ENCODE measurements around the gene DDX6.
"Not testable (repeated sequence)": the region's sequence is repeated elsewhere in the genome, so short reads cannot be mapped to it uniquely, and the experiment has no call there.

Gene DDX6

GRCh38 chr11:118791111-118791960 is at the start of gene DDX6:
DDX6 (minus strand) TSS chr11:118791164; CDS start chr11:118786251, 4,913 bp downstream.
- H3K4me3 ChIP-seq (replicated peaks; ENCODE audit: low read depth, low read length), result peak within 1 kb of the TSS; percentile 96
- TF ChIP-seq CTCF (IDR thresholded peaks at IDR 0.05; ENCODE audit: low read length, missing control alignments), result peak; percentile 16
- peak; percentile 89 for DNase-seq (ENCODE audit: low read depth)

GRCh38 chr11:118838905-118839553 is 48.1 kb upstream of the DDX6 start:
- TF ChIP-seq CTCF (IDR thresholded peaks at IDR 0.05; ENCODE audit: low read length, missing control alignments), result no peak
- no peak for DNase-seq (ENCODE audit: low read depth)
- H3K4me3 ChIP-seq (replicated peaks; ENCODE audit: low read depth, low read length), result no peak overlapping the region

GRCh38 chr11:118837868-118838267 is 46.9 kb upstream of the DDX6 start:
- DNase-seq (ENCODE audit: low read depth), result no peak
- TF ChIP-seq CTCF (IDR thresholded peaks at IDR 0.05; ENCODE audit: low read length, missing control alignments), result no peak
- H3K4me3 ChIP-seq (replicated peaks; ENCODE audit: low read depth, low read length), result no peak overlapping the region

GRCh38 chr11:118834427-118835028 is 43.6 kb upstream of the DDX6 start:
- no peak overlapping the region for H3K4me3 ChIP-seq (replicated peaks; ENCODE audit: low read depth, low read length)
- DNase-seq (ENCODE audit: low read depth), result peak; percentile 11
- TF ChIP-seq CTCF (IDR thresholded peaks at IDR 0.05; ENCODE audit: low read length, missing control alignments), result no peak

GRCh38 chr11:118827118-118827517 is 36.2 kb upstream of the DDX6 start:
- H3K4me3 ChIP-seq (replicated peaks; ENCODE audit: low read depth, low read length), result no peak overlapping the region
- TF ChIP-seq CTCF (IDR thresholded peaks at IDR 0.05; ENCODE audit: low read length, missing control alignments), result no peak
- DNase-seq (ENCODE audit: low read depth), result no peak

GRCh38 chr11:118822936-118823510 is 32.1 kb upstream of the DDX6 start:
- DNase-seq (ENCODE audit: low read depth); H3K4me3 ChIP-seq (replicated peaks; ENCODE audit: low read depth, low read length): not testable (repeated sequence)

Data from fibroblast of pulmonary artery (primary cell).